HCT116 (cell line): ENCODE data around the gene AIF1. TPM values are rescaled to one million over a fixed set of nuclear protein-coding genes. Genes with fewer than 3 reads are reported as not detected.

ENCODE experiments used
- ATAC-seq: fragments of 200-7000 bp; cut with Tn5 transposase; 2 replicates; pipeline ENCODE4 v1.9.1; 2020; ENCODE audit warnings: mild to moderate bottlenecking, moderate library complexity
- BruUV-seq: library from RNA; stranded (reverse); fragments of 400-500 nt; replicated peaks from 2 replicates; lab custom pipeline; 2021; lab: Mats Ljungman, UMichigan
- CTCF ChIA-PET: fragments of 300-600 bp; sonication (Branson Sonifier 250); formaldehyde crosslinking; loops from one replicate; lab custom pipeline; 2021; ENCODE audit warnings: antibody characterized with exemption; lab: Charles Lee
- POLR2A ChIA-PET: fragments of 300-600, 350-600 bp; sonication (Branson Sonifier 250); formaldehyde crosslinking; loops from one replicate; lab custom pipeline; 2021; ENCODE audit warnings: antibody characterized with exemption; lab: Charles Lee
- RAD21 ChIA-PET, 2 experiments: fragments of 300-600 bp; sonication (Branson Sonifier 250); formaldehyde crosslinking; loops; one replicate each; lab custom pipeline; 2023; ENCODE audit warnings: low total read pairs in 2 of 2; ENCODE audit not compliant: uncharacterized antibody in 2 of 2, unreplicated experiment in 2 of 2, low non-redundant PET in 1 of 2; lab: Charles Lee
- DNase-seq: peaks from one replicate; pipeline ENCODE4 v3.0.0-alpha.2; 2010; ENCODE audit warnings: low read depth, low spot score
- H2AFZ ChIP-seq: fragments of 200-600 bp; shearing (Covaris generic), sonication (generic); 2 replicates; pipeline ENCODE4 v1.6.1; 2017; ENCODE audit warnings: low read depth, mixed run types, mixed read lengths, antibody characterized with exemption, low read length; ENCODE audit not compliant: poor library complexity, severe bottlenecking
- H3K27ac ChIP-seq: 2 replicates; pipeline ENCODE4 v1.5.1; 2012; ENCODE audit warnings: low read depth, low read length
- H3K27me3 ChIP-seq: fragments of 200-600 bp; sonication (generic); 2 replicates; pipeline ENCODE4 v1.6.1; 2016; ENCODE audit warnings: mixed run types, low read length, mixed read lengths; ENCODE audit not compliant: insufficient read depth
- H3K36me3 ChIP-seq, 2 experiments: fragments of 200-500 bp in 1 of 2; fragments of 200-600 bp in 1 of 2; sonication (Bioruptor generic) in 1 of 2; sonication (generic) in 1 of 2; 2 replicates each; pipeline versions ENCODE4 v1.5.1 to v1.6.1; 2014 to 2016; ENCODE audit warnings: low read length in 2 of 2, inconsistent platforms in 1 of 2, mixed read lengths in 1 of 2, mixed run types in 1 of 2; ENCODE audit not compliant: insufficient read depth in 2 of 2, control insufficient read depth in 1 of 2
- H3K4me1 ChIP-seq, 2 experiments: fragments of 200-600 bp in 1 of 2; sonication (generic) in 1 of 2; 2 replicates each; pipeline versions ENCODE4 v1.5.1 to v1.6.1; 2012 to 2017; ENCODE audit warnings: low read length in 2 of 2, inconsistent platforms in 1 of 2, mild to moderate bottlenecking in 1 of 2, mixed read lengths in 1 of 2, mixed run types in 1 of 2, moderate library complexity in 1 of 2; ENCODE audit not compliant: insufficient read depth in 2 of 2, control insufficient read depth in 1 of 2
- H3K4me2 ChIP-seq: fragments of 200-600 bp; sonication (generic); 2 replicates; pipeline ENCODE4 v1.6.1; 2017; ENCODE audit warnings: mixed run types, low read length, mixed read lengths
- H3K4me3 ChIP-seq, 2 experiments: fragments of 200-600 bp in 1 of 2; sonication (generic) in 1 of 2; replicated peaks in 1 of 2; 2 replicates each; pipeline ENCODE4 v1.5.1; 2011 to 2016; ENCODE audit warnings: low read length in 2 of 2, control low read depth in 1 of 2, low read depth in 1 of 2, mild to moderate bottlenecking in 1 of 2, mixed read lengths in 1 of 2, mixed run types in 1 of 2
- H3K79me2 ChIP-seq: fragments of 200-600 bp; sonication (generic); 2 replicates; pipeline ENCODE4 v1.6.1; 2017; ENCODE audit warnings: mild to moderate bottlenecking, mixed run types, low read length, moderate library complexity, mixed read lengths; ENCODE audit not compliant: insufficient read depth
- H3K9ac ChIP-seq: fragments of 200-600 bp; sonication (generic); 2 replicates; pipeline ENCODE4 v1.6.1; 2016; ENCODE audit warnings: low read length, mixed read lengths
- H3K9me2 ChIP-seq: fragments of 200-600 bp; sonication (generic), shearing (Covaris generic); 2 replicates; pipeline ENCODE4 v1.6.1; 2017; ENCODE audit warnings: mixed run types, mild to moderate bottlenecking, moderate library complexity; ENCODE audit not compliant: insufficient read depth
- H3K9me3 ChIP-seq, 2 experiments: fragments of 200-500 bp in 1 of 2; fragments of 200-600 bp in 1 of 2; sonication (Bioruptor generic) in 1 of 2; sonication (generic) in 1 of 2; 2 replicates each; pipeline ENCODE4 v1.6.1; 2014 to 2017; ENCODE audit warnings: low read length in 2 of 2, mixed read lengths in 2 of 2, inconsistent platforms in 1 of 2, low read depth in 1 of 2, mild to moderate bottlenecking in 1 of 2, mixed run types in 1 of 2, moderate library complexity in 1 of 2; ENCODE audit not compliant: control insufficient read depth in 1 of 2, insufficient read depth in 1 of 2
- H4K20me1 ChIP-seq: fragments of 200-600 bp; sonication (generic), shearing (Covaris generic); 2 replicates; pipeline ENCODE4 v1.6.1; 2017; ENCODE audit warnings: mixed run types, mild to moderate bottlenecking, moderate library complexity; ENCODE audit not compliant: insufficient read depth
- EZH2 ChIP-seq: fragments of 200-600 bp; sonication (generic); IDR thresholded peaks from 2 replicates; pipeline ENCODE4 v1.6.1; 2017; ENCODE audit warnings: antibody characterized with exemption, mixed run types
- FOSL1 ChIP-seq: IDR thresholded peaks from 2 replicates; pipeline ENCODE4 v1.6.1; 2012; ENCODE audit warnings: low read depth
- SIN3A ChIP-seq: IDR thresholded peaks from 2 replicates; pipeline ENCODE4 v1.6.1; 2012; ENCODE audit warnings: low read depth
- intact Hi-C: fragments of 100-400 bp; cut with micrococcal nuclease; formaldehyde crosslinking; loops from 2 replicates; pipeline ENCODE4 v1.10.0; 2022
- total RNA-seq: library from RNA; stranded (reverse); gene quantifications from one replicate; pipeline ENCODE4 v1.2.1, GENCODE V29; 2021; ENCODE audit not compliant: unreplicated experiment
- TF ChIP-seq, protein P1 (sequence below): IDR thresholded peaks from 2 replicates; pipeline ENCODE4 v1.6.1; 2012
- TF ChIP-seq, protein P2 (sequence below), 3 experiments: fragments of 200-600 bp in 1 of 3; sonication (generic) in 1 of 3; IDR thresholded peaks in 2 of 3; conservative IDR thresholded peaks in 1 of 3; 2 replicates each; pipeline ENCODE4 v1.5.1; 2012 to 2017; ENCODE audit warnings: low read depth in 2 of 3, low read length in 2 of 3, antibody characterized with exemption in 1 of 3, borderline replicate concordance in 1 of 3, control low read depth in 1 of 3, mild to moderate bottlenecking in 1 of 3, mixed read lengths in 1 of 3, mixed run types in 1 of 3, moderate library complexity in 1 of 3; ENCODE audit not compliant: insufficient read depth in 1 of 3
- TF ChIP-seq, protein P3 (sequence below): IDR thresholded peaks from 2 replicates; pipeline ENCODE4 v1.6.1; 2012

Gene AIF1
- total RNA-seq, 1 experiment from 2014 or later = not detected

DNA sequence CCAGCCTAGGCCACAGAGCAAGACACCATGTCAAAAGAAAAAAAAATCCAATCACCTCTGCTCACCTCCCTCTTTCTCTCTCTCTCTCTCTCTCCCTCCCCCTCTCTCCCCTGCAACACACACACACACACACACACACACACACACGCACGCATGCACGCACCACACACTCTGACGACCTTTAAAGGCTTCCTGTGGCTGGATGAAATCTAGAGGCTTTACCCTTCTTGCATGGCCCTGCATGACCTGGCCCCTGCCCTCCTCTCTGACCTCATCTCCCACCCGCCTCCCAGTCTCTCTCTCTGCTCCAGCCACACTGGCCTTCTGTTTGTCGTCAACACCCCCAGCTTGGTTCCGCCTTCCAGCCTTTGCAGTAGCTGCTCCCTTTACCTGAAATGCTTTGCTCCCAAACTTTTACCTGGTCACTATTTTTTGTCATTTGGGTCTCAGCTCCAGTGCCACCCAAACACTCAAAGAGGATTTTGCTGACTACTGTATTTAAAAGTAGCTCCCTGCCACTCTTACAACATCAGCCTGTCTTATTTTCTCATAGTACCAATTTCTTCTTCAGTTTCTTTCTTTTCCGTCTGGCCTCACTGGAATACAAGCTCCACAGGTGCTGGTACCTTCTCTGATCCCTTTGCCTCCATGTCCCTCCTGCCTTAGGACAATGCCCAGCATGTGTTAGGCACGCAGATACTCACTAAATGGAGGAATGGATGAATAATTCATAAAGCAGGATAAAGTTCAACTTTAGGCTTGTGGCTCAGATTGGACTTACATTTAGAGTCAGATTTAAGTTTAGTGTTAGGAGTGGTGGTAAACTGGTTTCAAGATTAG lies 47.3 kb upstream of the AIF1 start:
- Histone ChIP-seq H3K27me3 (no peaks in the 10 kb centered on the region), H3K4me2 (no peak overlapping the region), H3K36me3 (no peaks in the 10 kb centered on the region), H3K27ac (no peak overlapping the region), H3K9me2 (no peaks in the 10 kb centered on the region), H4K20me1 (no peaks in the 10 kb centered on the region), H3K4me3 (no peak overlapping the region), H3K9ac (no peak overlapping the region), H2AFZ (no peak overlapping the region), H3K79me2 (no peaks in the 10 kb centered on the region), H3K9me3 (no peaks in the 10 kb centered on the region), H3K4me1 (no peaks in the 10 kb centered on the region)
- intact Hi-C loops = no loop called here
- POLR2A ChIA-PET = interaction anchor here (1.2 kb wide), 1 partner anchor 25 kb away, joined by 3 read pairs; the partner anchor contains the start of gene NCR3
- BruUV-seq = no TSS peak
- TF ChIP-seq FOSL1 = no peak
- no peak for TF ChIP-seq EZH2
- TF ChIP-seq, protein P1, sequence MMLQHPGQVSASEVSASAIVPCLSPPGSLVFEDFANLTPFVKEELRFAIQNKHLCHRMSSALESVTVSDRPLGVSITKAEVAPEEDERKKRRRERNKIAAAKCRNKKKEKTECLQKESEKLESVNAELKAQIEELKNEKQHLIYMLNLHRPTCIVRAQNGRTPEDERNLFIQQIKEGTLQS = no peak
- no peak for TF ChIP-seq SIN3A
- TF ChIP-seq, protein P2, sequence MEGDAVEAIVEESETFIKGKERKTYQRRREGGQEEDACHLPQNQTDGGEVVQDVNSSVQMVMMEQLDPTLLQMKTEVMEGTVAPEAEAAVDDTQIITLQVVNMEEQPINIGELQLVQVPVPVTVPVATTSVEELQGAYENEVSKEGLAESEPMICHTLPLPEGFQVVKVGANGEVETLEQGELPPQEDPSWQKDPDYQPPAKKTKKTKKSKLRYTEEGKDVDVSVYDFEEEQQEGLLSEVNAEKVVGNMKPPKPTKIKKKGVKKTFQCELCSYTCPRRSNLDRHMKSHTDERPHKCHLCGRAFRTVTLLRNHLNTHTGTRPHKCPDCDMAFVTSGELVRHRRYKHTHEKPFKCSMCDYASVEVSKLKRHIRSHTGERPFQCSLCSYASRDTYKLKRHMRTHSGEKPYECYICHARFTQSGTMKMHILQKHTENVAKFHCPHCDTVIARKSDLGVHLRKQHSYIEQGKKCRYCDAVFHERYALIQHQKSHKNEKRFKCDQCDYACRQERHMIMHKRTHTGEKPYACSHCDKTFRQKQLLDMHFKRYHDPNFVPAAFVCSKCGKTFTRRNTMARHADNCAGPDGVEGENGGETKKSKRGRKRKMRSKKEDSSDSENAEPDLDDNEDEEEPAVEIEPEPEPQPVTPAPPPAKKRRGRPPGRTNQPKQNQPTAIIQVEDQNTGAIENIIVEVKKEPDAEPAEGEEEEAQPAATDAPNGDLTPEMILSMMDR (IDR thresholded peaks at IDR 0.05 in 2 of 3, conservative IDR thresholded peaks at IDR 0.05 in 1 of 3; ENCODE audit: borderline replicate concordance in 1 of 3, insufficient read depth in 1 of 3, low read depth in 2 of 3, low read length in 2 of 3) = no peak
- TF ChIP-seq, protein P3, sequence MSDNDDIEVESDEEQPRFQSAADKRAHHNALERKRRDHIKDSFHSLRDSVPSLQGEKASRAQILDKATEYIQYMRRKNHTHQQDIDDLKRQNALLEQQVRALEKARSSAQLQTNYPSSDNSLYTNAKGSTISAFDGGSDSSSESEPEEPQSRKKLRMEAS = no peak
- RAD21 ChIA-PET = no interaction called here
- no peak for ATAC-seq
- DNase-seq = no peak
- CTCF ChIA-PET = interaction anchor here (1.7 kb wide), 1 partner anchor 13 kb away, joined by 6 read pairs; no protein-coding TSS in a partner anchor
